ENCODE measurements around the gene DYNLT3.

- TF ChIP-seq EP300 (IDR thresholded peaks at IDR 0.05) (no peak), CTCF (IDR thresholded peaks at IDR 0.05) (no peak)
Measured at GRCh38 chrX:37815366-37815765, 32.0 kb downstream of the DYNLT3 start.
